HG03520 (cell line): ENCODE data around the gene TTC33.
"Not testable (repeated sequence)": the region's sequence is repeated elsewhere in the genome, so short reads cannot be mapped to it uniquely, and the experiment has no call there.

Source experiments
- ATAC-seq: cut with Tn5 transposase; IDR thresholded peaks from one replicate; pipeline ENCODE4 v1.9.1; 2021; ENCODE audit warnings: mild to moderate bottlenecking, moderate library complexity; ENCODE audit not compliant: unreplicated experiment

The TTC33 gene

DNA sequence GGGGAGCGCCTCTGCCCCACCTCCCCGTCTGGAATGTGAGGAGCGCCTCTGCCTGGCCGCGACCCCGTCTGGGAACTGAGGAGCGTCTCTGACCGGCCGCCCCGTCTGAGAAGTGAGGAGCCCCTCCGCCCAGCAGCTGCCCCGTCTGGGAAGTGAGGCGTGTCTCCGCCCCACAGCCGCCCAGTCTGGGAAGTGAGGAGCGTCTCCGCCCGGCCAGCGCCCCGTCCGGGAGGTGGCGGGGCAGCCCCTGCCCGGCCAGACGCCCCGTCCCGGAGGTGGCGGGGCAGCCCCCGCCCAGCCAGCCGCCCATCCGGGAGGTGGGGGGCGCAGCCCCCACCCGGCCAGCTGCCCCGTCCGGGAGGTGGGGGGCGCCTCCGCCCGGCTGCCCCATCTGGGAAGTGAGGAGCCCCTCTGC is 33.3 kb downstream of the TTC33 start:
- not testable (repeated sequence) for ATAC-seq

DNA sequence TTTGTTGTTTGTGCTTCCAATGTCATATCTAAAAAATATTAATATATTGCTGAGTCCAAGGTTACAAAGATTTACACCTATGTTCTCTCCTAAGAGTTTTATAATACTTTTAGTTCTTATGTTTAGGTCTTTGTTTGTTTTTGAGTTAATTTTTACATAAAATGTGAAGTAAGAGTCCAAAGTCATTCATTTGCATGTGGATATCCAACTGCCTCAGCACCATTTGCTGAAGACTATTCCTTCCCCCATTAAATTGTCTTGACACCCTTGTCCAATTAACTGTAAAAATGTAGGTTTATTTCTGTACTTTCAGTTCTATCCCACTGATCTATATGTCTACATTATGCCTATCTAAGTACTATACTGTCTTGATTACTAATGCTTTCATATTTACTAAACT is 35.7 kb downstream of the TTC33 start:
- ATAC-seq = no peak

DNA sequence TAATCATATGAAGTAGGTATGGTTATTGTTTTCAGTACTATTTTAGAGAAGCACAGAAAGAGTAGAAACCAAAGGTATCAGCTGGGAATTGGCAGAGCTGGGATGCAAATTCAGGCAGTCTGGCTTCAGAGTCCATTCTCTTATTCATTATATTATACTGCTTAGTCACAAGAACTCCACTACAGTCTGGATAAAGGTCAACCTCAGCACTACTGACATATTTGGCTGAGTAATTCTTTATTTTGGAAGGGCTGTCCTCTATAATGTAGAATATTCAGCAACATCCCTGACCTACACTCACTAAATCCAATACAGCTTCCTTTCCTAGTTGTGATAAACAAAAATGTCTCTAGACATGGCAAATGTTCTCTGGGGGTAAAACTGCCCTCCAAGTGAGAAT is 38.5 kb downstream of the TTC33 start:
- no peak for ATAC-seq

DNA sequence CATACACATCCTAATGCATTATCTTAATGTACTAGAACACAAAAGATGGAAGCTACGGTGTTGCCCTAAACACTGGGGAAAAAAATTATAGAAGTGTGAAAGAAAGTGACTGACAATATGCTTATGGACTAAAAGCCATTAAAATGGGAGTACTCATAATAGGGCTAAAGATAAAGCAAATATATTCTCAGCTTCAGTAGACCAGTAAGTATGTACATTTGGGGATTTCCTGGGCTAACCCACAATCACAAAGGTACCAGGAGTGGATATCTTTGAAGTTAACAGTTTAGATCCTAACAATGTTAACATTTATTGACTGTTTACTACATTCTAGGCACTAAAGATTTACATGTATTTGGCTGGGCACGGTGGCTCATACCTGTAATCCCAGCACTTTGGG is 39.2 kb downstream of the TTC33 start:
- ATAC-seq = no peak

DNA sequence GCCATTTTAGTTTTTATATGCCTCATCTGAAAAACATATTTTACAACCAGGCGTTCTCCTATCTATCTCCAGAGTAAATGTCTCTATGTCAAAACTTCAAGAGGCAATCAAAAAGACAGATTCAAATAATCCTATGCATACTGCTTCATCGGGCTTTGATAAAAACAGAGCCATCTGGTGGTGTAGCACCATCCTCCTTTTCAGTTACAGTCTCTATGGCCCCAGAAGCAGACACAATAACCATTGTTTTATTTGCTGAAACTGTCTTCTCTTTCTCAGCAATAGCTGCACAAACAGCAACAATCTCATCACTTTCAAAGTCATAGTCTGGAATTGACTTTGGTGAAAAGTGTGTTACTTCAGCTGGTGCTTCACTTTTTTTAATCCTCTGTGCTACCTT is 39.8 kb downstream of the TTC33 start:
- ATAC-seq = no peak

DNA sequence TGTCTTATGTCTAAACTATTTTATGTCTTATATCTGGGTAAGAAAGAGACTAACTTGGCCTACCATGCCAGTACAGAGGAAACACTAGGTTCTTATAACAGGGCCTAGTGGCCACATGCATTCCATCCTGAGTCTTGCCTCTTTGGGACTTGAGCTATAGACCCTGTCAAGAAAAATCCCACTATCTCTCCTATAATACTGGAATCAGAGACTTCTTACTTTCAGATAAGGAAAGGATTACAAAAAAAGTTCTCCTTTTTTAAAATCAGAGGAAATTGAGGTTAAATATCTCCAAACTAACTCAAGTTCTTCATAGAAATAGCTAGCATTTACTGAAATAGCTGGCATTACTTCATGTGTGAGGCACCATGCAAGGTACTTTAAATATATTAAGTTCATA is 41.8 kb downstream of the TTC33 start:
- ATAC-seq = no peak

DNA sequence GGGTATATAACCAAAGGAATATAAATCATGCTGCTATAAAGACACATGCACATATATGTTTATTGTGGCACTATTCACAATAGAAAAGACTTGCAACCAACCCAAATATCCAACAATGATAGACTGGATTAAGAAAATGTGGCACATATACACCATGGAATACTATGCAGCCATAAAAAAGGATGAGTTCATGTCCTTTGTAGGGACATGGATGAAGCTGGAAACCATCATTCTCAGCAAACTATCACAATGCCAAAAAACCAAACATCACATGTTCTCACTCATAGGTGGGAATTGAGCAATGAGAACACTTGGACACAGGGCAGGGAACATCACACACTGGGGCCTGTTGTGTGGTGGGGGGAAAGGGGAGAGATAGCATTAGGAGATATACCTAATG is 45.2 kb downstream of the TTC33 start:
- ATAC-seq = not testable (repeated sequence)

DNA sequence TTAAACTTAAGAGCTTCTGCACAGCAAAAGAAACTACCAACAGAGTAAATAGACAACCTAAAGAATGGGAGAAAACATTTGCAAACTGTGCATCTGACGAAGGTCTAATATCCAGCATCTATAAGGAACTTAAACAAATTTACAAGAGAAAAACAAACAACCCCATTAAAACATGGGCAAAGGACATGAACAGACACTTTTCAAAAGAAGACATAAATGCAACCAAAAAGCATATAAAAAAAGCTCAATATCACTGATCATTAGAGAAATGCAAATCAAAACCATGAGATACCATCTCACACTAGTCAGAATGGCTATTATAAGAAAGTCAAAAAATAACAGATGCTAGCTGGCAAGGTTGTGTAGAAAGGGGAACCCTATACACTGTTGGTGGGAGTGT is 50.3 kb downstream of the TTC33 start:
- not testable (repeated sequence) for ATAC-seq

DNA sequence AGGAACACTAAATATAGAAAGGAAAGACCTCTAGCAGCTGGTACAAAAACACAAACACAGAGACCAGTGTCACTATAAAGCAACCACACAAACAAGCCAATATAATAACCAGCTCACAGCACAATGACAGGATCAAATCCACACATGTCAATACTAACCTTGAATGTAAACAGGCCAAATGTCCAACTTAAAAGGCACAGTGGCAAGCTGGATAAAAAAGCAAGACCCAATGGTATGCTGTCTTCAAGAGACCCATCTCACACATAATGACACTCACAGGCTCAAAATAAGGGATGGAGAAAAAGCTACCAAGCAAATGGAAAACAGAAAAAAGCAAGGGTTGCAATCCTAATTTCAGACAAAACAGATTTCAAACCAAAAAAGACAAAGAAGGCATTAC is 53.7 kb downstream of the TTC33 start:
- not testable (repeated sequence) for ATAC-seq

DNA sequence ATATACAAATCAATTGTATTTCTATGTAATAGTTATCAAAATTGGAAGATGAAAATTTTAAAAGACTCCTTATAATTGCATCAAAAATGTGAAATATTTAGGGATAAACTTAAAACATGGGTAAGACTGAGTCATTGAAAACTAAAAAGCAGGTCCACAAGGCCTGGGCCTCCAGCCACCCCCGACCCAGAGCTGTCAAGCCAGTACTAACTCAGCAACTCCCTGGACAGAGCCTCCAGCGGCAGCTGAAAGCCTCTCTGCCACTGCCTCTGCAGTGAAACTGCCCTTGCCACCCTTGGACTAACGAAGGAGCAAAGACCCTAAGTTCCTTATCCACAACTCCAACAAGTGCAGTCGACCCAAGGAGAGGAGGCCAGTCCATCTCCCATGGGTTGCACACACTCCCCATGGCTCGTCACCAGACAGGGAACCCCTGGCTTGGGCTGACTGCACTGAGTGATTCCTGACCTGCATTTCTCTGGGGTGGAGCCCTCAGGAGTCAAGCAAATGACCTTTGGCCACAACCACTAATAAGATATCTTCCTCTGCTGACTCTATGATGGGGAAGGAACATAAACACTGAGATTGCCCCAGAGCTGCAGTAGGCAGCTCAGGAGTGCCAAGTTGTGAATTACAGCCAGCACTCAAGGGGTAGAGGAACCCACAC is 55.5 kb downstream of the TTC33 start:
- ATAC-seq = no peak

DNA sequence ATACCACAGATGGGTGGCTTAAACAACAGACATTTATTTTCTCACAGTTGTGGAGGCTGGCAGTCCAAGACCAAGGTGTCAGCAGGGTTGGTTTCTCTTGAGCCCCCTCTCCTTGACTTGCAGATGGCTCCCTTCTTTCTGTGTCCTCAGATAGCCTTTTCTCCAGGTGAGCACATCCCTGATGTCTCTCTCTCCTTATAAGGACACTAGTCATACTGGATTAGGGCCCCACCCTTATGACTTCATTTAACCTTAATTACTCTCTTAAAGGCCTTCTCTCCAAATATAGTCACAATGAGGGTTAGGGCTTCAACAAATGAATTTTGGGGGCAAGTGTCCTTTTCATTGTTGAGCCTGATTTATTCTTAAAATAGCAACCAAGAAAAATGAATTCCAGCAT is 61.3 kb downstream of the TTC33 start:
- no peak for ATAC-seq

DNA sequence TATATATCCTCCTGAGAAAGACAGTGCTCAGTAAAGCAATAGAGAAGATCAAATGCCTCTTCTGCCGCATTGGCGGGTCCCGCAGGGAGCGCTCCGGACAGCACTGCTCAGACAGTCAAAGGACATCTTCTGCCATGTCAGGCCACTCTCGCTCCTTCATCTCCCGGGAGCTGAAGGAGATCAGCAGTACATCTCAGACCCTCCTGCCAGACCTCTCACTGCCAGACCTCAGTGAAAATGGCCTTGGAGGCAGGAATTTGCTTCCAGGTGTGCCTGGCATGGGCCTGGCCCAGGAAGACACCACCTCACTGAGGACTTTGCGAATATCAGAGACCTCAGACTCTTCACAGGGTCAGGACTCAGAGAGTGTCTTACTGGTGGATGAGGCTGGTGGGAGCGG is 63.9 kb downstream of the TTC33 start:
- ATAC-seq = no peak

DNA sequence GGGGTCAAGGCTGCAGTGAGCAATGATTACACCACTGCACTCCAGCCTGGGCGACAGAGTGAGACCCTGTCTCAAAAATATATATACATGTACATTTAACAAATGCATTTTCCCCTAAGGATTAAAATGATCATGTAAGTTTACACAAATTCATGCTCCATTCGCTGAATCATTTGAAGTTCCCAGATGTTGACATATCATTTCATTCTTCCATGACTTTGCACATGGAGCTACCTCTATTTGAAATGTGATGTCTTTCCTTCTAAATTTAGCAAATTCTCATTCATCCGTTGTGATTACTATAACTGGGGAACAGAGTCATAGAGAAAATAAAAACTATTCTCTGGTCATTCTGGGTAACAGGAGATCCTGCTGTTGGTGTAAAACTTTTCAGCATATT is 65.5 kb downstream of the TTC33 start:
- ATAC-seq = no peak

DNA sequence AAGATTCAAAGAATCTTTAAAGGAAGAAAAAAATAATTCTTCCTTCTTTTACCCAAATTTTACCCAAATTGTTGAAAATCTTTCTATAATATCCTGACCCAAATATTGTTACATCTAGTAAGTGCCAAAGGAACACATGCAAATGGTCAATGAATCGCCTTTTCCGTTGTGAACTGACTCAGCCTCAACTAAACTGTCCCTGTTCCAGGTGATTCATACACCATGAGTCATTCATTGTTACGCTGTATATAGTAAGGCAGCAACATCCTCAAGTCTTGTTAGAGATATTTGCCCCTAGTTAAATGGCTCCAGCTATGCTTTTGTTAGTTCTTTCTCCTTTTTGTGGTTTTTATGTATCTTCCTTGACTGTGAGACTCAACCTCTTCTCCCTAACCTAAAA is 66.3 kb downstream of the TTC33 start:
- no peak for ATAC-seq

DNA sequence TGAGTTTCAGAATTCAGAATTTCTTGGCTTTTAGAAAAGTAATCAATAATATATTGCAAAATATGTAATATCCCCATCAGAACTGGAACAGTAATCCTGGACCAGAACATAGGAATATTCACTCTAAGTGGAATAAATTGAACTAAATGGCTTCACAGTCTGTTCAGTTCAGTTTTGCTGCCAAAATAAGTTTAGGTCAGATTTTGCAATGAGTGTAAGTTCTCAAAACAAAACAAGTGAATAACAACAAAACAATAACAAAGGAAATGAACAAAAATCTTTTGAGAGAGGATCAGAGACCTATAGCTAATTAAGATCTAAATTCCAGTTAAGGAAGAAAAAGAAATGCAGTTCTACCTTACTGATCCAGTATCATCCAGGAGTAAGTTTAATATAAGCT is 66.8 kb downstream of the TTC33 start:
- ATAC-seq = no peak

DNA sequence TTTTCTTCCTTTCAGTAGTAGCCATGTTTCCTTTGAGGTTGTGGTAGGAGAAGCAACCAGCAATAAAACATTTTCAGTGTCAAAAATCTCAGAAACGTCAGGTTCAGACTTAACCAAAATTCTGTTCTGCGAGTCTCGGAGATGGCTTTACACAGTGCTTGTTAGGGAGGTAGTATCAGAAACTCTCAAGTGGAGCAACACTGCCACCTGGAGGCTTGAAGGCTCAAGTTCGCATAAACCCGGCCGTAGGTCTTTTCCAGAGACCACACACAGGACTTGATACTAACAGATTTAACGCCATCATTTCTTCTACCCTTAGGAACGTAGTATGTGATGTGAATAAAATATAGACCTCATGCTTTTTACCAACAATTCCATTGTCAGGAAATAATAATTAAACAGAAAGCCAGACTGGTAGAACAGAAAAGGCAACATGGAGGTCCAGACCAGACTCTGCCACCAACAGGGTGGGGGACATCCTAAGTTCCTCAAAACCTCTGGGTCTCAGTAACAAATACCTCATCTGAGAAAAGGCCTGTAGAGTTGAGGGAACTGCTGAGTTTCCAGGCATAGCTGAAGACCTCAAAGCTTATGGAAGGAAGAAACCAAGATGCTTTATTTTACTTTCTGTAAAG is 67.5 kb downstream of the TTC33 start:
- peak; percentile 89 for ATAC-seq

DNA sequence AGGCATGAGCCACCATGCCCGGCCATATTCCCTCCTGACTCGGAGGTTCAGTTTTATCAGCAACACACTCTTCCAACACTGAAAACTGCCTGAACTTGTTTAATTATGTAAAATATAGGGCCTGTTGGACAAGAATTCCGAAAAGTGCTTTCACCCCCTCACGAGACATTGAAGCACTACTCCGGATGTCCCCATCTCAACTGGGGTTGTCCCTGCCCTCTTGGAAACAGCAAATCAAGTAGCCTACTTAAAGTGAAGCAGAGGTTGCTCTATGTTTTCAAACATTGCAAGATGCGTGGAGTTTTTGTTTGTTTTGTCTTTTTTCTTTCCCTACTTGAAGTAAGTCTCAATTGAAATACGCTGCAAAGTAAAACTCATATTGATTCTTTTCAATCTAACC is 68.4 kb downstream of the TTC33 start:
- no peak for ATAC-seq

DNA sequence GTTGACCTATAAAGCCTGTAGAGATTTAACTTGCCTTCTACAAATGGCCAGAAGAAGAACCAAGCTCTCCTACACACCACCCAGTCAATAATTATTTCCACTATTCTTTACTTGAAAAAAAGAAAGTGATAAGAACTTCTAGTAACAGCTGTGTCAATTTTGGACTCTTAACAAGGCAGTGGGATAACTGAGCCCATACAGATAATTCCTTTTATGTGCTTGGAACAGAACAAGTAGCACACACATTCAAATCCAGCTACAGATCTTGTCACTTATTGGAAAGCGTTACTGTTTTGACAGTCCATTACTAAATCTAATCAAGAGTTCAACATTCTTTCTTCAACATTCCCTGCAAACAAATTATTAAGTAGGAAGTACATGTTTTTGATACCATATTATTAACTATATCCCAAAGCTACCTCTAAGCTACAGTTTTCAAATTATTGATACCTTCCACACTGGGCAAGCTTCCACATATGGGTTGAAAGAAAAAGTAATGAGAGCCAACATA is 69.7 kb downstream of the TTC33 start:
- no peak for ATAC-seq

DNA sequence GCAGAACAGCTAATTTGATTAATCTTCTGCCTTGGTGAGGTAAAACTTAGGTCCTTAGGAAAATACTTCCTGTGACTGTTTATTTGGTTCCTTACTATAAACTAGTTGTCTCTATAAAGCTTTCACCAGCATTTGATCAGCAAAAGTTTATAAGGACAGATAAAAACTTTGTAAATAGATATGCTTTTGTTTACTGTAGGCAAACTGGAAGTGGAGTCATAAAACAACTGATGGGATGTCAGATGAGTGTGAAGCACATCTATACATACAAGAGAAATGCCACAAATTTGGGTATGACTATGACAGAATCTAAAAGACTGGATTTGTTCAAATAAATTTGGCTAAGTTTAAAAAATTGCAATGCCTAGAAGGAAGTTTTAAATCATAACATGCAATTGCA is 70.6 kb downstream of the TTC33 start:
- ATAC-seq = no peak

DNA sequence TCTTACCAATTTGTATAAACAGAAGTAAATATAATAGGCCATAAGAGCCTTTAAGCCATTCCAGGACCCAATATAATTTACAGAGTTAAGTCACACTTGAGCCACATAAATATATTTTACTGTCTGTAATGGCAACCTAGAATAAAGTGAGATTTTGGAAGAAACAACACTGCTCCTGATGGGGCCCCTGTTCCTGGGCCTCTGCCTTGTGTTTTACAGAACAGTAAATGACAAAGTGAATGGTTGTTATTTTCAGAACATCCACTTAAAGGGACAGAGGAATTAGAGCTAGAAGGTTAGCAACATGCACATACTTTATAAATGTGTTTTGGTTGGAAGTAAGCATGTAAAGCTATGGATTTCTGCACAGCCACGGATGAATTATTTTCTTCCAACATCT is 72.5 kb downstream of the TTC33 start:
- ATAC-seq = no peak

DNA sequence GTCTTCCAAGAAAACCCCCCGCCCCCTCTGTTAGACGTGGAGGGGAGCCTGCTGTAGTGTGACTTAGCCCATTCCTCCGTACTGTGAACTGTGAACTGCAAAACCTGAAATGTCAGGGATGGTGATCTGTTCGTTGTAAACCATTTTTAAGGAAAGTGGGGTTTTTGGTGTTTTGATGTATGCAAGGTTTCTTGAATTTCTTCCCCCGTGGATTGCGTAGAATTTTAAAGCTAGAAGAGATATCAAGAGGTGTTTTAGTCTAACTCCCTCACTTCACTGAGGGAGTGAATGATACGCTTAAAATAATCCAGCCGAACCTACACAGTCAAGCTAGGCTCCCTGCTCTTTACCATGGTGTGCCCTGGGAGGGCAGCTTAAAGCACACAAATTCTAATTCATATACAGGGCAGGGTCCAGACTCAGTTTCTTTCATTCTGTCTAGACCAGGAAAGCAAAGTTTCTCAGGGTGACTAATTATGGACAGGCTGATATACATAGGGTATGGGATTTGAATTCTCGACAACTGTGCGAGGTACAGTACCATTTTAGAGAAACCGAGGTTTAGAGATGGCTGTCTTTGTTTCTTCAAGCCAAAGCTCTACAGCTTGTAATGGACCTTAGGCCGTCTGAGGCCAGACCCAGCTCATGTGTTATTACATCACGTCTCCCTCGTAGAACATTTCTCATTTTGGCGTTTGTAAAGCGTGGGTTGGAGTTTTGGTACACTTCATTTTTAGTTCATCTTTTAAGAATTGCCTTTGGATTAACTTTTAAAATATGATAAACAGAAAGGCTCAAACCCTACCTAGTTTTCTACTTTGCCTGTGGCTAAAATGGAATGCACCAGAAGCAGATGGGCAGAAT is 73.4 kb downstream of the TTC33 start:
- ATAC-seq = no peak
